GM12878 (cell line): Measurements from ENCODE around the gene PDK1. TPM values are rescaled to one million over a fixed set of nuclear protein-coding genes. Genes with fewer than 3 reads are reported as not detected.

Source experiments
- ATAC-seq: fragments of 200-7000 bp; cut with Tn5 transposase; 3 replicates; pipeline ENCODE4 v1.9.1; 2020; ENCODE audit warnings: mild to moderate bottlenecking, moderate library complexity
- BruUV-seq: library from RNA; stranded (reverse); fragments of 400-500 nt; replicated peaks from 2 replicates; lab custom pipeline; 2021; lab: Mats Ljungman, UMichigan
- CTCF ChIA-PET: fragments of 300-600 bp; sonication (Branson Sonifier 250); formaldehyde crosslinking; extraction: SDS; loops from one replicate; lab custom pipeline; 2021; ENCODE audit warnings: inconsistent platforms; lab: Yijun Ruan, JAX
- POLR2A ChIA-PET: fragments of 350-600 bp; formaldehyde crosslinking; extraction: SDS; loops from one replicate; lab custom pipeline; 2021; ENCODE audit warnings: inconsistent platforms; lab: Charles Lee
- RAD21 ChIA-PET: fragments of 300-600 bp; sonication (Branson Sonifier 250); formaldehyde crosslinking; loops from one replicate; lab custom pipeline; 2023; ENCODE audit warnings: antibody characterized with exemption; ENCODE audit not compliant: unreplicated experiment; lab: Charles Lee
- SMC1A ChIA-PET: fragments of 300-600 bp; sonication (Branson Sonifier 250); formaldehyde crosslinking; loops from one replicate; lab custom pipeline; 2023; ENCODE audit not compliant: unreplicated experiment, uncharacterized antibody; lab: Charles Lee
- DNase-seq: peaks from one replicate; pipeline ENCODE4 v3.0.0-alpha.2; 2011; ENCODE audit warnings: low read depth, low spot score
- FAIRE-seq: peaks from 3 replicates; lab custom pipeline; 2011; peaks lifted over from hg19 to GRCh38; lab: Jason Lieb, UNC
- H2AFZ ChIP-seq: 2 replicates; pipeline ENCODE4 v1.6.0; 2011; ENCODE audit warnings: low read depth, low read length, control low read depth; ENCODE audit not compliant: control insufficient read depth
- H3K27ac ChIP-seq: 2 replicates; pipeline ENCODE4 v1.5.1; 2011; ENCODE audit warnings: control low read depth; ENCODE audit not compliant: control insufficient read depth, insufficient read depth
- H3K27me3 ChIP-seq, 2 experiments: replicated peaks in 1 of 2; 2 replicates each; pipeline versions ENCODE4 v1.6.0 to v1.6.1; 2011; ENCODE audit warnings: low read length in 1 of 2; ENCODE audit not compliant: control insufficient read depth in 2 of 2, insufficient read depth in 2 of 2
- H3K36me3 ChIP-seq, 2 experiments: 2 replicates each; pipeline ENCODE4 v1.5.1; 2011; ENCODE audit warnings: low read length in 1 of 2; ENCODE audit not compliant: control insufficient read depth in 2 of 2, insufficient read depth in 2 of 2
- H3K4me1 ChIP-seq: 2 replicates; pipeline ENCODE4 v1.6.1; 2011; ENCODE audit warnings: mild to moderate bottlenecking, low read length, moderate library complexity, mixed read lengths; ENCODE audit not compliant: control insufficient read depth, insufficient read depth
- H3K4me2 ChIP-seq: 2 replicates; pipeline ENCODE4 v1.6.0; 2011; ENCODE audit warnings: control low read depth; ENCODE audit not compliant: control insufficient read depth, insufficient read depth
- H3K4me3 ChIP-seq: fragments of 200-600 bp; sonication (generic); 2 replicates; pipeline ENCODE4 v1.5.1; 2016
- H3K79me2 ChIP-seq: 2 replicates; pipeline ENCODE4 v1.6.0; 2011; ENCODE audit warnings: low read length; ENCODE audit not compliant: control insufficient read depth, insufficient read depth
- H3K9ac ChIP-seq: 2 replicates; pipeline ENCODE4 v1.8.0; 2011; ENCODE audit warnings: low read length, control low read depth, mixed read lengths; ENCODE audit not compliant: control insufficient read depth, insufficient read depth
- H3K9me3 ChIP-seq: replicated peaks from 3 replicates; pipeline ENCODE4 v1.5.1; 2011; ENCODE audit warnings: mild to moderate bottlenecking, low read length; ENCODE audit not compliant: control insufficient read depth, insufficient read depth
- H4K20me1 ChIP-seq: 2 replicates; pipeline ENCODE4 v1.6.0; 2011; ENCODE audit not compliant: control insufficient read depth, insufficient read depth
- E2F4 ChIP-seq: IDR thresholded peaks from 2 replicates; pipeline ENCODE4 v1.6.1; 2012; ENCODE audit warnings: low read depth, low read length, improper control_type of control experiment
- EED ChIP-seq: sonication (generic); IDR thresholded peaks from 2 replicates; pipeline ENCODE4 v1.6.1; 2016; ENCODE audit warnings: antibody characterized with exemption, low read depth
- ETV6 ChIP-seq, 2 experiments: fragments of 450-650 bp in 1 of 2; IDR thresholded peaks in 1 of 2; conservative IDR thresholded peaks in 1 of 2; 2 replicates each; pipeline ENCODE4 v1.6.1; 2014; ENCODE audit warnings: antibody characterized with exemption in 1 of 2, borderline replicate concordance in 1 of 2, low read depth in 1 of 2, mild to moderate bottlenecking in 1 of 2, moderate library complexity in 1 of 2
- HDAC6 ChIP-seq: fragments of 200-600 bp; sonication (generic); IDR thresholded peaks from one replicate; pipeline ENCODE4 v1.8.0; 2017; ENCODE audit warnings: antibody characterized with exemption; ENCODE audit not compliant: unreplicated experiment
- IRF5 ChIP-seq: fragments of 450-650 bp; IDR thresholded peaks from 2 replicates; pipeline ENCODE4 v1.6.1; 2017; ENCODE audit warnings: borderline replicate concordance
- KLF5 ChIP-seq: fragments of 450-650 bp; IDR thresholded peaks from 2 replicates; pipeline ENCODE4 v1.6.1; 2014; ENCODE audit warnings: mild to moderate bottlenecking; ENCODE audit not compliant: partially characterized antibody
- MAX ChIP-seq: IDR thresholded peaks from 2 replicates; pipeline ENCODE4 v1.6.1; 2012; ENCODE audit warnings: low read depth, low read length, improper control_type of control experiment
- MLLT1 ChIP-seq: fragments of 450-650 bp; IDR thresholded peaks from 2 replicates; pipeline ENCODE4 v1.6.1; 2016; ENCODE audit warnings: mild to moderate bottlenecking
- MTA2 ChIP-seq: fragments of 450-650 bp; IDR thresholded peaks from 2 replicates; pipeline ENCODE4 v1.6.1; 2016; ENCODE audit warnings: low read depth, mild to moderate bottlenecking, moderate library complexity
- MYC ChIP-seq: IDR thresholded peaks from 2 replicates; pipeline ENCODE4 v1.6.1; 2011; ENCODE audit warnings: mild to moderate bottlenecking, low read length, moderate library complexity, inconsistent platforms; ENCODE audit not compliant: insufficient read depth, insufficient replicate concordance, insufficient read length, severe bottlenecking
- NR2F1 ChIP-seq: fragments of 450-650 bp; conservative IDR thresholded peaks from 2 replicates; pipeline ENCODE4 v1.6.1; 2017; ENCODE audit warnings: mild to moderate bottlenecking
- SMARCA5 ChIP-seq: fragments of 450-650 bp; IDR thresholded peaks from 2 replicates; pipeline ENCODE4 v1.6.1; 2017; ENCODE audit warnings: mild to moderate bottlenecking
- SREBF2 ChIP-seq: IDR thresholded peaks from 2 replicates; pipeline ENCODE4 v1.6.1; 2012; ENCODE audit warnings: mild to moderate bottlenecking, low read length
- TBL1XR1 ChIP-seq: IDR thresholded peaks from 2 replicates; pipeline ENCODE4 v1.6.1; 2012; ENCODE audit warnings: low read depth, low read length, improper control_type of control experiment
- ZNF24 ChIP-seq: fragments of 450-650 bp; IDR thresholded peaks from 2 replicates; pipeline ENCODE4 v1.6.1; 2017; ENCODE audit warnings: antibody characterized with exemption, mild to moderate bottlenecking
- ZNF384 ChIP-seq: IDR thresholded peaks from 2 replicates; pipeline ENCODE4 v1.6.1; 2012; ENCODE audit warnings: low read depth, mild to moderate bottlenecking, low read length, improper control_type of control experiment, borderline replicate concordance
- WGBS: methylation state at CpG from one replicate; pipeline ENCODE4 v1.1.6; 2016; ENCODE audit warnings: low lambda C conversion rate; ENCODE audit not compliant: insufficient replicate concordance, insufficient coverage; ENCODE audit errors: missing lambda C conversion rate; 5-methylcytosine and 5-hydroxymethylcytosine counted together
- in situ Hi-C: fragments of 300-500 bp; cut with MboI; formaldehyde crosslinking; loops from 9 replicates; pipeline ENCODE4 v1.14.3; 2018; ENCODE audit warnings: mixed read lengths
- intact Hi-C: fragments of 100-400 bp; cut with micrococcal nuclease; formaldehyde crosslinking; loops from one replicate; pipeline ENCODE4 v1.14.2; 2022; ENCODE audit not compliant: unreplicated experiment
- polyA plus RNA-seq, 11 experiments: library from polyadenylated mRNA; depleted of rRNA in 4 of 11; unstranded in 6 of 11; stranded (reverse) in 5 of 11; fragments of >200 nt; fragmentation: Nextera tagmentation in 4 of 11; fragmentation: Illumina TruSeq in 1 of 11; extraction: Ambion mirVana in 4 of 11; extraction: Trizol in 1 of 11; gene quantifications; 1 replicate in 1 of 11; 2 replicates in 10 of 11; pipeline versions ENCODE4 v1.2.1 to v1.2.3, GENCODE V29; 2011 to 2016; ENCODE audit warnings: inconsistent platforms in 2 of 11, missing spikeins in 2 of 11, low read depth in 1 of 11
- total RNA-seq, 4 experiments: library from RNA; depleted of rRNA in 3 of 4; stranded (reverse); fragments of >200 nt in 3 of 4; fragmentation: Illumina TruSeq in 1 of 4; extraction: Trizol in 1 of 4; gene quantifications; 2 replicates each; pipeline versions ENCODE4 v1.2.1 to v1.2.3, GENCODE V29; 2013 to 2021
- TF ChIP-seq, protein P1 (sequence below): fragments of 150-350 bp; IDR thresholded peaks from 2 replicates; pipeline ENCODE4 v1.6.1; 2014; ENCODE audit warnings: mild to moderate bottlenecking, low read depth, low read length

PDK1 gene
- total and polyA plus RNA-seq, 10 of the 15 experiments (the other 5 are each of a cell fraction or from before 2014, with no cell fraction given) = 5.3 to 128 (median 17.1) TPM

- TF ChIP-seq SREBF2 = no peak
- TF ChIP-seq TBL1XR1 = no peak
- no peak for TF ChIP-seq ZNF24
- no peak for TF ChIP-seq ZNF384
- TF ChIP-seq SMARCA5 = no peak
- no peak for TF ChIP-seq MLLT1
- no peak for TF ChIP-seq MYC
- no peak for TF ChIP-seq NR2F1
- TF ChIP-seq KLF5 = no peak
- no peak for TF ChIP-seq E2F4
- no peak for TF ChIP-seq MTA2
Measured at GRCh38 chr2:172533687-172534086, 22.2 kb upstream of the PDK1 start (continued).

GRCh38 chr2:172535119-172535518 lies 20.8 kb upstream of the PDK1 start:
- Histone ChIP-seq H3K4me1 (no peaks in the 10 kb centered on the region), H3K27me3 (no peaks in the 10 kb centered on the region), H3K9ac (no peak overlapping the region), H3K4me3 (no peak overlapping the region), H3K79me2 (no peaks in the 10 kb centered on the region), H4K20me1 (no peaks in the 10 kb centered on the region), H3K27ac (no peak overlapping the region), H3K36me3 (peaks cover 0 to 3% of the 10 kb centered on the region in 2 experiments; a peak in 2 of 4 replicates), H2AFZ (no peak overlapping the region), H3K4me2 (no peak overlapping the region), H3K9me3 (peaks cover 31% of the 10 kb centered on the region; the same call in 2 of the 3 replicates)
- ChIA-PET CTCF (no interaction called here), RAD21 (no interaction called here), POLR2A (no interaction called here), SMC1A (no interaction called here)
- FAIRE-seq (no peak), DNase-seq (no peak), ATAC-seq (no peak)
- in situ Hi-C loops (no loop called here), intact Hi-C loops (no loop called here)
- WGBS = 92% methylated on average over 3 of the region's 3 CpGs
- BruUV-seq = no TSS peak
- TF ChIP-seq NR2F1 = no peak
- no peak for TF ChIP-seq EED
- TF ChIP-seq, protein P1, sequence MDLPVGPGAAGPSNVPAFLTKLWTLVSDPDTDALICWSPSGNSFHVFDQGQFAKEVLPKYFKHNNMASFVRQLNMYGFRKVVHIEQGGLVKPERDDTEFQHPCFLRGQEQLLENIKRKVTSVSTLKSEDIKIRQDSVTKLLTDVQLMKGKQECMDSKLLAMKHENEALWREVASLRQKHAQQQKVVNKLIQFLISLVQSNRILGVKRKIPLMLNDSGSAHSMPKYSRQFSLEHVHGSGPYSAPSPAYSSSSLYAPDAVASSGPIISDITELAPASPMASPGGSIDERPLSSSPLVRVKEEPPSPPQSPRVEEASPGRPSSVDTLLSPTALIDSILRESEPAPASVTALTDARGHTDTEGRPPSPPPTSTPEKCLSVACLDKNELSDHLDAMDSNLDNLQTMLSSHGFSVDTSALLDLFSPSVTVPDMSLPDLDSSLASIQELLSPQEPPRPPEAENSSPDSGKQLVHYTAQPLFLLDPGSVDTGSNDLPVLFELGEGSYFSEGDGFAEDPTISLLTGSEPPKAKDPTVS = no peak
- TF ChIP-seq IRF5 = no peak
- TF ChIP-seq MAX = no peak
- no peak for TF ChIP-seq HDAC6
- TF ChIP-seq ETV6 (conservative IDR thresholded peaks at IDR 0.05 in 1 of 2, IDR thresholded peaks at IDR 0.05 in 1 of 2; ENCODE audit: borderline replicate concordance in 1 of 2, low read depth in 1 of 2) = no peak
